Mesendoderm (in vitro differentiated cells): ENCODE measurements around the gene APP. TPM values are rescaled to one million over a fixed set of nuclear protein-coding genes. Genes with fewer than 3 reads are reported as not detected.
A peak's percentile ranks its signal among the peaks of the same experiment; 100 is the strongest.

Experiments
- DNase-seq: peaks from one replicate; pipeline ENCODE4 v3.0.0; 2013
- H2AK5ac ChIP-seq: 2 replicates; pipeline ENCODE4 v1.6.1; 2013; ENCODE audit warnings: low read length, inconsistent platforms
- H2BK120ac ChIP-seq: 2 replicates; pipeline ENCODE4 v1.6.1; 2013; ENCODE audit warnings: low read depth, mild to moderate bottlenecking, low read length, moderate library complexity, mixed read lengths
- H2BK15ac ChIP-seq: replicated peaks from 2 replicates; pipeline ENCODE4 v1.6.1; 2013; ENCODE audit warnings: low read depth, mild to moderate bottlenecking, moderate library complexity
- H2BK5ac ChIP-seq: 2 replicates; pipeline ENCODE4 v1.6.1; 2013; ENCODE audit warnings: low read length, inconsistent platforms
- H3K18ac ChIP-seq: 2 replicates; pipeline ENCODE4 v1.6.1; 2013; ENCODE audit warnings: mild to moderate bottlenecking, low read length, mixed read lengths
- H3K23ac ChIP-seq: one replicate; pipeline ENCODE4 v1.6.1; 2013; ENCODE audit warnings: low read length
- H3K27ac ChIP-seq: 2 replicates; pipeline ENCODE4 v1.5.1; 2013; ENCODE audit warnings: low read depth, mild to moderate bottlenecking, inconsistent platforms, low read length, moderate library complexity
- H3K27me3 ChIP-seq: 2 replicates; pipeline ENCODE4 v1.6.1; 2013; ENCODE audit warnings: low read length, control low read depth, mild to moderate bottlenecking, inconsistent platforms; ENCODE audit not compliant: insufficient read depth, poor library complexity
- H3K36me3 ChIP-seq: 2 replicates; pipeline ENCODE4 v1.6.1; 2013; ENCODE audit warnings: low read length, inconsistent platforms; ENCODE audit not compliant: control insufficient read depth, insufficient read depth
- H3K4ac ChIP-seq: one replicate; pipeline ENCODE4 v1.6.1; 2013; ENCODE audit warnings: low read depth, mild to moderate bottlenecking, low read length, moderate library complexity
- H3K4me1 ChIP-seq: 2 replicates; pipeline ENCODE4 v1.6.1; 2013; ENCODE audit warnings: low read depth, low read length, inconsistent platforms; ENCODE audit not compliant: control insufficient read depth
- H3K4me2 ChIP-seq: 2 replicates; pipeline ENCODE4 v1.6.1; 2013; ENCODE audit warnings: low read length
- H3K4me3 ChIP-seq: 2 replicates; pipeline ENCODE4 v1.5.1; 2013; ENCODE audit warnings: mild to moderate bottlenecking, low read length
- H3K56ac ChIP-seq: one replicate; pipeline ENCODE4 v1.6.1; 2013; ENCODE audit warnings: low read length
- H3K79me1 ChIP-seq: 2 replicates; pipeline ENCODE4 v1.6.1; 2013; ENCODE audit warnings: low read length, inconsistent platforms
- H3K79me2 ChIP-seq: 2 replicates; pipeline ENCODE4 v1.6.1; 2013; ENCODE audit warnings: mild to moderate bottlenecking, low read length; ENCODE audit not compliant: control insufficient read depth, insufficient read depth
- H3K9ac ChIP-seq: 2 replicates; pipeline ENCODE4 v1.6.1; 2013; ENCODE audit warnings: low read length, inconsistent platforms
- H4K5ac ChIP-seq: one replicate; pipeline ENCODE4 v1.6.1; 2013; ENCODE audit warnings: low read length
- H4K8ac ChIP-seq: one replicate; pipeline ENCODE4 v1.6.1; 2013; ENCODE audit warnings: low read depth, mild to moderate bottlenecking, control low read depth, low read length, moderate library complexity
- WGBS: extraction: QIAGEN DNeasy Blood & Tissue Kit; methylation state at CpG from one replicate; pipeline ENCODE4 v1.1.7; 2013; ENCODE audit warnings: low lambda C conversion rate, missing lambda C conversion rate; ENCODE audit not compliant: insufficient coverage; ENCODE audit errors: extremely low coverage; 5-methylcytosine and 5-hydroxymethylcytosine counted together
- polyA plus RNA-seq, 2 experiments: library from polyadenylated mRNA; stranded (reverse); fragments of 200-250 nt; gene quantifications; one replicate each; pipeline ENCODE4 v1.2.3, GENCODE V29; 2013

Gene APP
- polyA plus RNA-seq (2013, experiment 1 of 2) = 355 TPM
- polyA plus RNA-seq (2013, experiment 2 of 2) = 363 TPM

DNA sequence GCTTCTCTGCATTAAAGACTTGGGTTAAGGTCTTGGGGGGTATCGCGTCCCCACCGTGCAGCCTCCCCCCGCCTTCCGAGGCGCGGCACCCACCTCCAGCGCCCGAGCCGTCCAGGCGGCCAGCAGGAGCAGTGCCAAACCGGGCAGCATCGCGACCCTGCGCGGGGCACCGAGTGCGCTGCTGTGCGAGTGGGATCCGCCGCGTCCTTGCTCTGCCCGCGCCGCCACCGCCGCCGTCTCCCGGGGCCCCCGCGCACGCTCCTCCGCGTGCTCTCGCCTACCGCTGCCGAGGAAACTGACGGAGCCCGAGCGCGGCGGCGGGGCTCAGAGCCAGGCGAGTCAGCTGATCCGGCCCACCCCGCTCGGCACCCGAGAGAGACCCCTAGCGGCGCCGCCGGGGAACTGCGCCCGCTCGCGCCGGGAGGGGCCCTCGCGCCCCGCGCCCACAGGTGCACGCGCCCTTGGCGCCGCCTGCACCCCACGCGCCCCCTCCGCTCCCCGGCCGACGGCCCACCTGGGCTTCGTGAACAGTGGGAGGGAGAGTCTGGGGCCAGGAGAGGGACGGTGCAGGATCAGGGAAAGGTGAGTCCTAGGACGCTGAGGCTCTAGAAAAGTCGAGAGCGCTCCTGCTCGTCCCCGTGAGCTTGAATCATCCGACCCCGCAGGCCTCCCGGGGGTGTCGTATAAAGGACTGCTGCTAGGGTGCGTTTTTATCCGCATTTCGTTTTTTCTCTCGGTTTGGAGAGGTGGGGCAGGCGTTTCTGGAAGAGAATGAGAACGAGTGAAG lies at the start of gene APP:
TSS of gene APP (minus strand) at position 300 of the 787 bp plus-strand sequence. CDS start at position 150, 150 bp downstream.
- peak; percentile 83 for DNase-seq
- peak within 1 kb of the TSS; percentile 98 for H3K18ac ChIP-seq

GRCh38 chr21:26212220-26212619 lies 41.6 kb upstream of the APP start:
- Histone ChIP-seq H3K79me2 (no peaks in the 10 kb centered on the region), H3K4me3 (no peak overlapping the region), H4K5ac (no peak overlapping the region), H2BK5ac (no peak overlapping the region), H3K36me3 (no peaks in the 10 kb centered on the region), H3K23ac (no peak overlapping the region), H3K27ac (no peak overlapping the region), H3K9ac (no peak overlapping the region), H4K8ac (no peak overlapping the region), H3K4me1 (no peaks in the 10 kb centered on the region), H3K56ac (no peak overlapping the region), H3K4me2 (no peak overlapping the region), H2BK15ac (no peak overlapping the region), H2BK120ac (no peak overlapping the region), H3K4ac (no peak overlapping the region), H3K18ac (peak overlapping the region; percentile 30), H3K27me3 (no peaks in the 10 kb centered on the region), H2AK5ac (no peak overlapping the region), H3K79me1 (no peaks in the 10 kb centered on the region)
- peak; percentile 25 for DNase-seq
- WGBS = no CpG with 5 or more reads among the region's 9 CpGs

More for the DNA sequence above, at the start of gene APP:
- Histone ChIP-seq H4K5ac (no peak within 1 kb of the TSS), H3K27ac (peak within 1 kb of the TSS; percentile 89), H4K8ac (peak within 1 kb of the TSS; percentile 58), H2BK15ac (no peak within 1 kb of the TSS), H3K79me1 (no peaks in the 10 kb centered on the region), H3K23ac (peak within 1 kb of the TSS; percentile 59), H3K27me3 (no peaks in the 10 kb centered on the region), H2BK5ac (peak within 1 kb of the TSS; percentile 90), H2BK120ac (peak within 1 kb of the TSS; percentile 52), H3K79me2 (peaks cover 43% of the 10 kb centered on the region), H3K56ac (peak within 1 kb of the TSS; percentile 97), H2AK5ac (no peak within 1 kb of the TSS), H3K4me1 (peaks cover 2% of the 10 kb centered on the region), H3K9ac (peak within 1 kb of the TSS; percentile 95), H3K4me3 (peak within 1 kb of the TSS; percentile 52), H3K4ac (peak within 1 kb of the TSS; percentile 89), H3K36me3 (no peaks in the 10 kb centered on the region), H3K4me2 (peak within 1 kb of the TSS; percentile 38)
- no CpG with 5 or more reads among the region's 88 CpGs for WGBS

- no CpG with 5 or more reads among the region's 3 CpGs for WGBS
- DNase-seq = no peak
- Histone ChIP-seq H4K5ac (no peak overlapping the region), H3K27ac (no peak overlapping the region), H2BK15ac (no peak overlapping the region), H2BK5ac (no peak overlapping the region), H3K4ac (no peak overlapping the region), H3K79me1 (no peaks in the 10 kb centered on the region), H3K56ac (no peak overlapping the region), H3K27me3 (no peaks in the 10 kb centered on the region), H2BK120ac (no peak overlapping the region), H4K8ac (no peak overlapping the region), H3K79me2 (no peaks in the 10 kb centered on the region), H2AK5ac (no peak overlapping the region), H3K23ac (no peak overlapping the region), H3K4me3 (no peak overlapping the region), H3K4me1 (no peaks in the 10 kb centered on the region), H3K9ac (no peak overlapping the region), H3K36me3 (no peaks in the 10 kb centered on the region), H3K4me2 (no peak overlapping the region), H3K18ac (no peak overlapping the region)
Measured at GRCh38 chr21:26210614-26211013, 40.0 kb upstream of the APP start.

GRCh38 chr21:26207021-26207420 lies 36.5 kb upstream of the APP start:
- H2BK5ac ChIP-seq = no peak overlapping the region
- no peaks in the 10 kb centered on the region for H3K79me2 ChIP-seq
- H2BK120ac ChIP-seq = no peak overlapping the region
- no CpG with 5 or more reads among the region's 3 CpGs for WGBS
- H3K27ac ChIP-seq = no peak overlapping the region
- no peaks in the 10 kb centered on the region for H3K79me1 ChIP-seq
- no peak overlapping the region for H4K8ac ChIP-seq
- no peak overlapping the region for H3K9ac ChIP-seq
- no peak overlapping the region for H3K56ac ChIP-seq
- H3K18ac ChIP-seq = no peak overlapping the region
- no peak for DNase-seq
- no peak overlapping the region for H3K23ac ChIP-seq
- no peaks in the 10 kb centered on the region for H3K36me3 ChIP-seq
- H3K4me1 ChIP-seq = no peaks in the 10 kb centered on the region
- no peak overlapping the region for H3K4ac ChIP-seq
- no peak overlapping the region for H4K5ac ChIP-seq
- no peak overlapping the region for H3K4me2 ChIP-seq
- no peak overlapping the region for H3K4me3 ChIP-seq
- no peak overlapping the region for H2BK15ac ChIP-seq
- H2AK5ac ChIP-seq = no peak overlapping the region
- no peaks in the 10 kb centered on the region for H3K27me3 ChIP-seq

DNA sequence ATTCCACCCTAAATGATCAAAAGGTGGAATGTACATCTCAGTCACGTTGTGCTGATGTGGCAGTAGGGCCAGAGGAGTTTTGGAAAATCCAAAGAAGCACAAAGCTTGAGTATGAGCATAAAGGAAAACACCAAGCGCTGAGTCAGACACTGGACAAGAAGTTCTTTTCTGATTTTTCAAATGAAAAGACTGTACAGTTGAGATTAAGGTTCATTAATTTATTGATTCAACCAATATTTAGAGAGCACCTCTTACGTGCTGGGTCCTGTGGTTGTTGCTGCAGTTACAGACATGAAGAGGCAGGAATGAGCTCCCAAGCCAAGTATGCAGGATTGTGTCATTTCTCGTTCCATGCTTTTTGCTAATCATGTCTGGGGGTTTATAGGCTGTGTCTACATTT lies 28.9 kb upstream of the APP start:
- Histone ChIP-seq H3K27me3 (no peaks in the 10 kb centered on the region), H3K4me2 (no peak overlapping the region), H3K79me1 (no peaks in the 10 kb centered on the region), H3K79me2 (no peaks in the 10 kb centered on the region), H3K4me1 (no peaks in the 10 kb centered on the region), H4K8ac (no peak overlapping the region), H2BK15ac (no peak overlapping the region), H3K27ac (no peak overlapping the region), H3K36me3 (no peaks in the 10 kb centered on the region), H3K18ac (no peak overlapping the region), H4K5ac (no peak overlapping the region), H3K23ac (no peak overlapping the region), H2BK120ac (no peak overlapping the region), H2BK5ac (no peak overlapping the region), H3K9ac (no peak overlapping the region), H2AK5ac (no peak overlapping the region), H3K4ac (no peak overlapping the region), H3K4me3 (no peak overlapping the region), H3K56ac (no peak overlapping the region)
- DNase-seq = no peak
- no CpG with 5 or more reads among the region's 4 CpGs for WGBS
